Measurements from ENCODE around the gene GPN2.

GRCh38 chr1:26853600-26853999, 36.5 kb downstream of the GPN2 start:
- TF ChIP-seq, protein P1, sequence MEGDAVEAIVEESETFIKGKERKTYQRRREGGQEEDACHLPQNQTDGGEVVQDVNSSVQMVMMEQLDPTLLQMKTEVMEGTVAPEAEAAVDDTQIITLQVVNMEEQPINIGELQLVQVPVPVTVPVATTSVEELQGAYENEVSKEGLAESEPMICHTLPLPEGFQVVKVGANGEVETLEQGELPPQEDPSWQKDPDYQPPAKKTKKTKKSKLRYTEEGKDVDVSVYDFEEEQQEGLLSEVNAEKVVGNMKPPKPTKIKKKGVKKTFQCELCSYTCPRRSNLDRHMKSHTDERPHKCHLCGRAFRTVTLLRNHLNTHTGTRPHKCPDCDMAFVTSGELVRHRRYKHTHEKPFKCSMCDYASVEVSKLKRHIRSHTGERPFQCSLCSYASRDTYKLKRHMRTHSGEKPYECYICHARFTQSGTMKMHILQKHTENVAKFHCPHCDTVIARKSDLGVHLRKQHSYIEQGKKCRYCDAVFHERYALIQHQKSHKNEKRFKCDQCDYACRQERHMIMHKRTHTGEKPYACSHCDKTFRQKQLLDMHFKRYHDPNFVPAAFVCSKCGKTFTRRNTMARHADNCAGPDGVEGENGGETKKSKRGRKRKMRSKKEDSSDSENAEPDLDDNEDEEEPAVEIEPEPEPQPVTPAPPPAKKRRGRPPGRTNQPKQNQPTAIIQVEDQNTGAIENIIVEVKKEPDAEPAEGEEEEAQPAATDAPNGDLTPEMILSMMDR (IDR thresholded peaks at IDR 0.05; ENCODE audit: borderline replicate concordance, extremely low read depth, low read length, poor library complexity, severe bottlenecking) = no peak
- no peak for TF ChIP-seq EZH2 (IDR thresholded peaks at IDR 0.05; ENCODE audit: borderline replicate concordance, low read depth, low read length, severe bottlenecking)
